Measurements from ENCODE around the gene NLRP6. TPM values are rescaled to one million over a fixed set of nuclear protein-coding genes. Genes with fewer than 3 reads are reported as not detected.

Gene NLRP6
- polyA plus RNA-seq, 1 of the 3 experiments (the other 2 are of a cell fraction): not detected

DNA sequence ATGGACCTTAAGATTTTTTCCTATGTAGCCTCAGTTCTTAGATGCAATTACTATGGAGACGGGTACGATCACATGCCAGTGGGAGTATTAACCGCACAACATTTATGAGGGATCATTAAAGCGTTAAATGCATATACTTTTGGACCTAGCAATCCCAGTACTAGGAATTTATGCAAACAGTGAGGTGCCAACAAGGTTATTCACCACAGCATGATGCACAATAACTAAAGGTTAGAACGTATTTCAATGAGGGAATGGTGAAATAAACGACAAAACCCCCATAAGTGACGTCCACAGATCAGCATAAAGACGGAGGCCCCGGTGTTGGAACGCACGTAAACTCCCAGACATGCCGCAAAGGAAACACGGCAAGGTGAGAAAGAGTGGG lies 42.6 kb upstream of the NLRP6 start (continued):
- TF ChIP-seq CHD2 (IDR thresholded peaks at IDR 0.05; ENCODE audit: low read length, partially characterized antibody) (no peak), TAF1 (IDR thresholded peaks at IDR 0.05; ENCODE audit: borderline replicate concordance, low read depth, low read length) (no peak), MEF2A (IDR thresholded peaks at IDR 0.05; ENCODE audit: borderline replicate concordance, low read depth) (no peak), RCOR1 (IDR thresholded peaks at IDR 0.05; ENCODE audit: low read length) (no peak), FOXJ3 (CRISPR knock-in tag; IDR thresholded peaks at IDR 0.05) (no peak), SIN3A (IDR thresholded peaks at IDR 0.05; ENCODE audit: borderline replicate concordance, low read depth, low read length) (no peak), SMC3 (IDR thresholded peaks at IDR 0.05; ENCODE audit: low read depth, low read length) (no peak)

DNA sequence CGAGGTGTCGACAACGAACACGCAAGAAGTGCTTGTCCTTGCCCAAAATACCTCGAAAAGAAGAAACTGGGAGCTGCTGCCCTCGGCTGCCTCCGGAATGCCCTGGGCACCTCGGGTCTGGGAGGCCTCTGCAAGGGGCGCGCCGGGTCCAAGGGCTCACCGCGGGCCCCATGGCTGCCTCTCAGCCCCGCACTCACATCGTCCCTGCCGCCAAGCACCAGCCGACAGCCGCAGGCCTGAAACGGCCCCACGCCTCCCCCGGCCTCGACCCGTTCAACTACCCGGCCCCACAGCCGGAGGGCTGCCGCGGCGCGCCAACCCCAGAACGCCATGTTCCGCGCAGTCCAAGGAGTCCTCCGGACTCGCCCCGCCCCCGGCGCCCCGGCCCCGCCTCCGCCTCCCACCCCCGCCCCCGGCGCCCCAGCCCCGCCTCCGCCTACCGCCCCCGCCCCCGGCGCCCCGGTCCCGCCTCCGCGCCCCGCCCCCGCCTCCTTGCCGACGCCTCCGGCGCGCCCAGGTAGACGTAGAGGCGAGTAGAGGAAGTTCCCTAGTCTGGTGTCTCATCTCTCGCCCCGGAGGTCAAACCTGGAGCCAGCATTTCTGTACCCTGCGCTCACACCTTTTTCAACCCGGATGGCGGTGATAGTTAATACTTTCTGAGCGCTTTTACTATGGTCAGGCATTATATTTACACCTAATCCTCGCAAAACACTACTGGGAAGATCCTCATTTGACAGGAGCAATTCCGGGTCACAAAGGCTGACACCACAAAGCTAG lies 42.0 kb upstream of the NLRP6 start, which contains the start of gene SIRT3:
Gene SIRT3 (minus strand): TSS at position 346 of the 777 bp plus-strand sequence. CDS start 14 bp downstream, at position 332.
- H3K9ac ChIP-seq: peak within 1 kb of the TSS; percentile 94
- ChIA-PET POLR2A (interaction anchor here (1.0 kb wide), 2 partner anchors 25 to 29 kb away, joined by 4 read pairs; partner anchors contain the start of genes BET1L and RIC8A), CTCF (interaction anchor here (1.0 to 3.5 kb wide), 2 partner anchors 14 to 48 kb away, joined by 3 to 17 read pairs; no protein-coding TSS in a partner anchor)
- peak within 1 kb of the TSS; percentile 93 for H3K4me2 ChIP-seq
- H3K9me2 ChIP-seq: no peaks in the 10 kb centered on the region
- H3K27ac ChIP-seq (ENCODE audit: low read depth in 2 of 2, low read length in 1 of 2): peak within 1 kb of the TSS; percentile 95 to 97
- H3K4me3 ChIP-seq (ENCODE audit: low read depth in 2 of 2, low read length in 1 of 2): peak within 1 kb of the TSS; percentile 93 to 95
- H3K36me3 ChIP-seq (replicated peaks in 1 of 2; ENCODE audit: control insufficient read depth in 1 of 2, insufficient read depth in 2 of 2, low read length in 1 of 2): peaks cover 13 to 22% of the 10 kb centered on the region in 2 experiments
- H3K9me3 ChIP-seq: no peaks in the 10 kb centered on the region
- H4K20me1 ChIP-seq (ENCODE audit: insufficient read depth): no peaks in the 10 kb centered on the region
- WGBS (ENCODE audit: low lambda C conversion rate): 1% methylated on average over 12 of the region's 70 CpGs
- H2AFZ ChIP-seq (ENCODE audit: low read depth): peak within 1 kb of the TSS; percentile 84
- H3K4me1 ChIP-seq (ENCODE audit: control insufficient read depth in 1 of 2, insufficient read depth in 2 of 2, low read depth in 1 of 2, low read length in 1 of 2): peaks cover 2 to 4% of the 10 kb centered on the region in 2 experiments; a peak in 3 of 4 replicates
- TF ChIP-seq TEAD4 (IDR thresholded peaks at IDR 0.05; ENCODE audit: borderline replicate concordance, insufficient read depth): no peak
- peak; percentile 48; the same call in 1 of the 2 replicates for TF ChIP-seq POLR2AphosphoS5 (IDR thresholded peaks at IDR 0.05; ENCODE audit: low read depth, low read length)
- TF ChIP-seq, protein P1, sequence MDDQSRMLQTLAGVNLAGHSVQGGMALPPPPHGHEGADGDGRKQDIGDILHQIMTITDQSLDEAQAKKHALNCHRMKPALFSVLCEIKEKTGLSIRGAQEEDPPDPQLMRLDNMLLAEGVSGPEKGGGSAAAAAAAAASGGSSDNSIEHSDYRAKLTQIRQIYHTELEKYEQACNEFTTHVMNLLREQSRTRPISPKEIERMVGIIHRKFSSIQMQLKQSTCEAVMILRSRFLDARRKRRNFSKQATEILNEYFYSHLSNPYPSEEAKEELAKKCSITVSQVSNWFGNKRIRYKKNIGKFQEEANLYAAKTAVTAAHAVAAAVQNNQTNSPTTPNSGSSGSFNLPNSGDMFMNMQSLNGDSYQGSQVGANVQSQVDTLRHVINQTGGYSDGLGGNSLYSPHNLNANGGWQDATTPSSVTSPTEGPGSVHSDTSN (IDR thresholded peaks at IDR 0.05): no peak
- TF ChIP-seq MXI1 (IDR thresholded peaks at IDR 0.05; ENCODE audit: low read depth, low read length): peak; percentile 60
- TF ChIP-seq ELF1 (IDR thresholded peaks at IDR 0.05): peak; percentile 12; the same call in 1 of the 2 replicates
- TF ChIP-seq TAF1 (IDR thresholded peaks at IDR 0.05; ENCODE audit: borderline replicate concordance, low read depth, low read length): peak; percentile 79; the same call in 1 of the 2 replicates
- peak; percentile 83 for TF ChIP-seq YY1 (IDR thresholded peaks at IDR 0.05; ENCODE audit: low read depth)
- no peaks in the 10 kb centered on the region for H3F3A ChIP-seq (replicated peaks; ENCODE audit: insufficient read depth)
- DNase-seq: peak; percentile 99
- no peaks in the 10 kb centered on the region for H3K27me3 ChIP-seq (ENCODE audit: insufficient read depth)
- peaks cover 62% of the 10 kb centered on the region for H3K79me2 ChIP-seq (ENCODE audit: insufficient read depth)

Measured in SK-N-SH (cell line).